ENCODE measurements around the gene APOBEC3G. TPM values are rescaled to one million over a fixed set of nuclear protein-coding genes. Genes with fewer than 3 reads are reported as not detected.
"Not testable (repeated sequence)": the region's sequence is repeated elsewhere in the genome, so short reads cannot be mapped to it uniquely, and the experiment has no call there.

Gene APOBEC3G
- total RNA-seq, 4 donors from 2014 or later: 7.2 to 17.7 (median 9.9) TPM

GRCh38 chr22:39039306-39040126, 37.6 kb upstream of the APOBEC3G start:
- no peaks in the 10 kb centered on the region for H3K9me3 ChIP-seq
- intact Hi-C loops (cut with DNase I): no loop called here
- TF ChIP-seq CTCF (IDR thresholded peaks at IDR 0.05) (no peak), POLR2A (IDR thresholded peaks at IDR 0.05) (no peak)
- no peak overlapping the region for H3K27ac ChIP-seq
- no peak overlapping the region for H3K4me3 ChIP-seq (replicated peaks in 1 of 3)
- no peak for DNase-seq
- peaks cover 10% of the 10 kb centered on the region in 2 donors for H3K4me1 ChIP-seq
- no peaks in the 10 kb centered on the region for H3K36me3 ChIP-seq
- no peaks in the 10 kb centered on the region for H3K27me3 ChIP-seq
- WGBS, 2 donors: 94 to 97% methylated on average over 19 of the region's 19 CpGs

- H3K27me3 ChIP-seq; H3K9me3 ChIP-seq; H3K36me3 ChIP-seq; intact Hi-C loops (cut with DNase I): not testable (repeated sequence)
- DNase-seq: peak in 1 of 2 donors; percentile 2
- Histone ChIP-seq H3K4me1 (peaks cover 10% of the 10 kb centered on the region in 2 donors), H3K4me3 (replicated peaks in 1 of 3) (peak overlapping the region in 1 of 3 donors; percentile 47), H3K27ac (peak overlapping the region; percentile 93 to 94 (median 94))
- 16 to 31% methylated on average over 11 to 13 of the region's 14 CpGs for WGBS, 2 donors
These were observed 36.9 kb upstream of the APOBEC3G start for GRCh38 chr22:39040155-39040537.

DNA sequence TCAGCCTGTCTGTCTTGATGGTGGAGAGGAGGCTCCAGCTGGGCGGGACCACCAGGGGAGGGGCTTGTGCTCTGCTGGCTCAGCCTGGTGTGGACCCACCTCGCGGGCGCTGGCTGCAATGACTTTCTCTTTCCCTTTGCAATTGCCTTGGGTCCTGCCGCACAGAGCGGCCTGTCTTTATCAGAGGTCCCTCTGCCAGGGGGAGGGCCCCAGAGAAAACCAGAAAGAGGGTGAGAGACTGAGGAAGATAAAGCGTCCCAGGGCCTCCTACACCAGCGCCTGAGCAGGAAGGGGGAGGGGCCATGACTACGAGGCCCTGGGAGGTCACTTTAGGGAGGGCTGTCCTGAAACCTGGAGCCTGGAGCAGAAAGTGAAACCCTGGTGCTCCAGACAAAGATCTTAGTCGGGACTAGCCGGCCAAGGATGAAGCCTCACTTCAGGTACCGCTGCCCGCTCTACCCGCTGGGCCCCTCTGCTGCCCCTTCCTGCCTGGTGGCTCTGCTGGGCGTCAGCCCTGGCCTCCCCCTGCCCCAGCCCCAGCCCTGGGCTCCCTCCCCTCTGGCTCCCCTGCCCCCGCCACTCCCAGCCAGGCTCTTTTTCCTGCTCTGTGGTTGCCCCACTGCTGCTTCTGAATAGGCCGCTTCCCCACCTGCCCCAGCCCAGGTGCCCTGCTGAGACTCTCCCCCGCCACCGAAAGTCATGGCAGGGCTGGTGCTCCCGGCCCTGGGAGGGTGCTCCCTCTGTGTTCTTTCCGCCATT, 36.4 kb upstream of the APOBEC3G start, which contains the start of gene APOBEC3F:
Gene APOBEC3F (plus strand): TSS at position 327 of the 759 bp plus-strand sequence. CDS start 97 bp downstream, at position 424.
- H3K36me3 ChIP-seq; intact Hi-C loops (cut with DNase I); H3K27me3 ChIP-seq; H3K9me3 ChIP-seq: not testable (repeated sequence)
- TF ChIP-seq POLR2A (IDR thresholded peaks at IDR 0.05): peak; percentile 7 to 73
- peak in 1 of 6 experiments; percentile 8 for TF ChIP-seq CTCF (IDR thresholded peaks at IDR 0.05)
- WGBS, 2 donors: 2 to 4% methylated on average over 17 to 21 of the region's 21 CpGs
- Histone ChIP-seq H3K27ac (peak within 1 kb of the TSS; percentile 93 to 94 (median 94)), H3K4me1 (peaks cover 10% of the 10 kb centered on the region in 2 donors), H3K4me3 (replicated peaks in 1 of 3) (peak within 1 kb of the TSS; percentile 33 to 76 (median 47))
- peak; percentile 70 to 74 for DNase-seq

- WGBS, 2 donors: 92 to 94% methylated on average over 7 of the region's 7 CpGs
- Histone ChIP-seq H3K4me3 (replicated peaks in 1 of 3) (no peak overlapping the region), H3K27me3 (no peaks in the 10 kb centered on the region), H3K9me3 (no peaks in the 10 kb centered on the region), H3K4me1 (peaks cover 10% of the 10 kb centered on the region in 2 donors), H3K27ac (no peak overlapping the region), H3K36me3 (no peaks in the 10 kb centered on the region)
- DNase-seq: no peak
- TF ChIP-seq POLR2A (IDR thresholded peaks at IDR 0.05): no peak
- TF ChIP-seq CTCF (IDR thresholded peaks at IDR 0.05): no peak
- intact Hi-C loops (cut with DNase I): no loop called here
These were observed 35.2 kb upstream of the APOBEC3G start for GRCh38 chr22:39041908-39042307.

DNA sequence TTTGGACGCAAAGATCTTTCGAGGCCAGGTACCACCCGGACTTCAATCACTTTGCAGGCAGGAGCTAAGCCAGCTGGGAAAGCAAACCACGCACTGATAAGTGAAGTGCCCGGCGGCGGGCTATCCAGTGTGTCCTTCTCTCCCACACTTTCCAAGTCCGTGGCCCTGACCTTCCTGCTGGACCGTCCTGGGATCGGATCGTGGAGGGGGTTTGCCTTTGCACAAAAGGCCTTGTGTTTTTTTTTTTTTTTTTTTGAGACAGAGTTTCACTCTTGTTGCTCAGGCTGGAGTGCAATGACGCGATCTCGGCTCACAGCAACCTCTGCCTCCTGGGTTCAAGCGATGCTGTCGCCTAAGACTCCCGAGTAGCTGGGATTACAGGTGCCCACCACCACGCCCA, 34.0 kb upstream of the APOBEC3G start:
- H3K4me3 ChIP-seq (replicated peaks in 1 of 3); intact Hi-C loops (cut with DNase I); H3K9me3 ChIP-seq; H3K27me3 ChIP-seq; H3K27ac ChIP-seq; DNase-seq; H3K36me3 ChIP-seq: not testable (repeated sequence)
- H3K4me1 ChIP-seq: peaks cover 10% of the 10 kb centered on the region in 2 donors
- WGBS, 2 donors: 94 to 95% methylated on average over 18 of the region's 18 CpGs

GRCh38 chr22:39045136-39045535, 31.9 kb upstream of the APOBEC3G start:
- DNase-seq; H3K4me3 ChIP-seq (replicated peaks in 1 of 3); H3K9me3 ChIP-seq; intact Hi-C loops (cut with DNase I); H3K36me3 ChIP-seq; H3K27ac ChIP-seq; H3K27me3 ChIP-seq: not testable (repeated sequence)
- peaks cover 10% of the 10 kb centered on the region in 2 donors for H3K4me1 ChIP-seq
- WGBS, 2 donors: 82 to 91% methylated on average over 14 of the region's 14 CpGs

GRCh38 chr22:39049486-39049885, 27.6 kb upstream of the APOBEC3G start:
- 72 to 80% methylated on average over 7 of the region's 7 CpGs for WGBS, 2 donors

GRCh38 chr22:39051844-39052495, 25.1 kb upstream of the APOBEC3G start:
- H3K27me3 ChIP-seq; H3K27ac ChIP-seq; H3K4me3 ChIP-seq (replicated peaks in 1 of 3); intact Hi-C loops (cut with DNase I); H3K9me3 ChIP-seq; DNase-seq; H3K4me1 ChIP-seq; H3K36me3 ChIP-seq: not testable (repeated sequence)
- 70 to 75% methylated on average over 18 of the region's 18 CpGs for WGBS, 2 donors

More at GRCh38 chr22:39049486-39049885, 27.6 kb upstream of the APOBEC3G start:
- H3K9me3 ChIP-seq; H3K36me3 ChIP-seq; H3K27ac ChIP-seq; H3K4me3 ChIP-seq (replicated peaks in 1 of 3); H3K27me3 ChIP-seq; DNase-seq; intact Hi-C loops (cut with DNase I); H3K4me1 ChIP-seq: not testable (repeated sequence)

Data from thyroid gland (tissue), 4 donors.